K562 (cell line): Measurements from ENCODE around the gene JPH3. TPM values are rescaled to one million over a fixed set of nuclear protein-coding genes. Genes with fewer than 3 reads are reported as not detected.

Experiments used
- ATAC-seq: fragments of 200-7000 bp; cut with Tn5 transposase; 3 replicates; pipeline ENCODE4 v1.9.1; 2020; ENCODE audit warnings: moderate library complexity
- BruUV-seq: library from RNA; stranded (reverse); fragments of 400-500 nt; replicated peaks from 2 replicates; lab custom pipeline; 2021; lab: Mats Ljungman, UMichigan
- CTCF ChIA-PET: fragments of 300-600 bp; formaldehyde crosslinking; extraction: SDS; loops from one replicate; lab custom pipeline; 2021; ENCODE audit warnings: low intra/inter-chr PET ratio; lab: Yijun Ruan, JAX
- POLR2A ChIA-PET: fragments of 300-600, 350-650 bp; sonication (Branson Sonifier 250); formaldehyde crosslinking; extraction: SDS; loops from one replicate; lab custom pipeline; 2021; ENCODE audit warnings: antibody characterized with exemption, inconsistent platforms; lab: Yijun Ruan, JAX
- DNase-seq, 4 experiments: peaks; one replicate each; pipeline versions ENCODE4 v3.0.0 to v3.0.0-alpha.2; 2011 to 2018; ENCODE audit warnings: low spot score in 3 of 4, mixed read lengths in 3 of 4; ENCODE audit errors: extremely low read depth in 1 of 4
- FAIRE-seq: peaks from 2 replicates; lab custom pipeline; 2011; peaks lifted over from hg19 to GRCh38; lab: Jason Lieb, UNC
- H2AFZ ChIP-seq: 2 replicates; pipeline ENCODE4 v1.6.0; 2011; ENCODE audit warnings: low read depth, low read length, control low read depth, inconsistent platforms
- H3K27ac ChIP-seq: fragments of 200-600 bp; 3 replicates; pipeline ENCODE4 v1.8.0; 2011; ENCODE audit warnings: low read depth, mild to moderate bottlenecking, control low read depth, inconsistent platforms, low read length, moderate library complexity, mixed read lengths; ENCODE audit errors: extremely low read depth
- H3K27me3 ChIP-seq, 2 experiments: fragments of 300-600 bp in 1 of 2; 2 replicates in 1 of 2; 3 replicates in 1 of 2; pipeline versions ENCODE4 v1.6.0 to v1.8.0; 2011; ENCODE audit warnings: inconsistent platforms in 2 of 2, low read length in 2 of 2, mild to moderate bottlenecking in 1 of 2, mixed read lengths in 1 of 2, moderate library complexity in 1 of 2; ENCODE audit not compliant: control insufficient read depth in 2 of 2, insufficient read depth in 2 of 2
- H3K36me3 ChIP-seq: fragments of 300-600 bp; 3 replicates; pipeline ENCODE4 v1.8.0; 2011; ENCODE audit warnings: mild to moderate bottlenecking, low read length, inconsistent platforms; ENCODE audit not compliant: control insufficient read depth, insufficient read depth
- H3K4me1 ChIP-seq, 2 experiments: fragments of 200-600 bp in 1 of 2; replicated peaks in 1 of 2; 2 replicates in 1 of 2; 3 replicates in 1 of 2; pipeline versions ENCODE4 v1.5.1 to v1.8.0; 2011; ENCODE audit warnings: inconsistent platforms in 2 of 2, low read length in 2 of 2, mild to moderate bottlenecking in 1 of 2, mixed read lengths in 1 of 2, moderate library complexity in 1 of 2; ENCODE audit not compliant: control insufficient read depth in 2 of 2, insufficient read depth in 2 of 2
- H3K4me2 ChIP-seq: 2 replicates; pipeline ENCODE4 v1.6.1; 2011; ENCODE audit warnings: low read length, control low read depth, inconsistent platforms, mixed read lengths; ENCODE audit not compliant: insufficient read depth
- H3K4me3 ChIP-seq: fragments of 200-600 bp; sonication (generic), shearing (Covaris generic); 2 replicates; pipeline ENCODE4 v1.5.1; 2016; ENCODE audit warnings: control low read depth, inconsistent platforms
- H3K79me2 ChIP-seq: fragments of 200-600 bp; 3 replicates; pipeline ENCODE4 v1.8.0; 2011; ENCODE audit warnings: low read length, inconsistent platforms; ENCODE audit not compliant: control insufficient read depth, insufficient read depth
- H3K9ac ChIP-seq, 2 experiments: 2 replicates each; pipeline versions ENCODE4 v1.6.0 to v1.6.1; 2011; ENCODE audit warnings: low read depth in 2 of 2, low read length in 2 of 2, control low read depth in 1 of 2, inconsistent platforms in 1 of 2, mild to moderate bottlenecking in 1 of 2, mixed read lengths in 1 of 2; ENCODE audit not compliant: insufficient read depth in 1 of 2
- H3K9me1 ChIP-seq: one replicate; pipeline ENCODE4 v1.6.0; 2011; ENCODE audit warnings: inconsistent platforms, mild to moderate bottlenecking, low read length, moderate library complexity; ENCODE audit not compliant: control insufficient read depth, insufficient read depth
- H3K9me3 ChIP-seq: replicated peaks from 2 replicates; pipeline ENCODE4 v1.5.1; 2011; ENCODE audit warnings: low read depth, low read length, inconsistent platforms; ENCODE audit not compliant: control insufficient read depth, insufficient read depth
- H4K20me1 ChIP-seq: replicated peaks from 2 replicates; pipeline ENCODE4 v1.6.1; 2011; ENCODE audit warnings: low read length, inconsistent platforms, mixed read lengths; ENCODE audit not compliant: control insufficient read depth, insufficient read depth
- ASH1L ChIP-seq: fragments of 450-650 bp; IDR thresholded peaks from 2 replicates; pipeline ENCODE4 v1.6.1; 2018; ENCODE audit warnings: borderline replicate concordance, mild to moderate bottlenecking, low read depth; ENCODE audit not compliant: partially characterized antibody
- ESRRA ChIP-seq: fragments of 450-650 bp; IDR thresholded peaks from 2 replicates; pipeline ENCODE4 v1.6.1; 2014; ENCODE audit warnings: low read depth, mild to moderate bottlenecking, moderate library complexity, borderline replicate concordance
- LEF1 ChIP-seq: fragments of 450-650 bp; IDR thresholded peaks from 2 replicates; pipeline ENCODE4 v1.6.1; 2016; ENCODE audit warnings: mild to moderate bottlenecking
- RBM25 ChIP-seq: fragments of 200-400 bp; formaldehyde crosslinking; IDR thresholded peaks from 2 replicates; pipeline ENCODE4 v1.6.1; 2018; ENCODE audit warnings: low read length, low read depth, moderate library complexity; ENCODE audit not compliant: severe bottlenecking
- ZFP36 ChIP-seq: fragments of 150-350 bp; IDR thresholded peaks from 2 replicates; pipeline ENCODE4 v1.6.1; 2018; ENCODE audit warnings: low read length, low read depth; ENCODE audit not compliant: partially characterized antibody
- ZNF584 ChIP-seq: fragments of 200-800 bp; sonication (Bioruptor generic); IDR thresholded peaks from 2 replicates; pipeline ENCODE4 v1.6.1; 2016; ENCODE audit warnings: low read depth, mild to moderate bottlenecking, missing genetic modification characterization, missing compliant biosample characterization
- WGBS: fragments of 100-300 bp; shearing (Covaris generic); methylation state at CpG from one replicate; pipeline ENCODE4 v1.1.6; 2016; ENCODE audit warnings: low coverage, mixed read lengths; ENCODE audit not compliant: insufficient coverage; ENCODE audit errors: missing lambda C conversion rate; 5-methylcytosine and 5-hydroxymethylcytosine counted together
- in situ Hi-C: fragments of 300-500 bp; cut with MboI; formaldehyde crosslinking; loops from 4 replicates; pipeline ENCODE4 v1.15.0; 2018; ENCODE audit warnings: inconsistent platforms, mixed read lengths
- intact Hi-C: fragments of 100-400 bp; cut with micrococcal nuclease; formaldehyde crosslinking; loops from 2 replicates; pipeline ENCODE4 v1.14.2; 2022
- polyA plus RNA-seq, 8 experiments: library from polyadenylated mRNA; depleted of rRNA in 4 of 8; stranded (reverse) in 5 of 8; unstranded in 3 of 8; fragments of >200 nt; fragmentation: Nextera tagmentation in 2 of 8; fragmentation: Illumina TruSeq in 1 of 8; extraction: Ambion mirVana in 2 of 8; extraction: Trizol in 1 of 8; gene quantifications; 2 replicates each; pipeline versions ENCODE4 v1.2.1 to v1.2.3, GENCODE V29; 2011 to 2014; ENCODE audit warnings: inconsistent platforms in 1 of 8, missing spikeins in 1 of 8
- total RNA-seq, 7 experiments: library from RNA; depleted of rRNA in 6 of 7; stranded (reverse); fragments of >200 nt in 6 of 7; fragmentation: Illumina TruSeq in 2 of 7; extraction: Trizol in 2 of 7; gene quantifications; 2 replicates each; pipeline versions ENCODE4 v1.2.1 to v1.2.3, GENCODE V29; 2011 to 2021; ENCODE audit warnings: low replicate concordance in 1 of 7

Gene JPH3
- total and polyA plus RNA-seq, 9 of the 15 experiments (the other 6 are each of a cell fraction or from before 2014, with no cell fraction given): 0.01 TPM; not detected in 8

DNA sequence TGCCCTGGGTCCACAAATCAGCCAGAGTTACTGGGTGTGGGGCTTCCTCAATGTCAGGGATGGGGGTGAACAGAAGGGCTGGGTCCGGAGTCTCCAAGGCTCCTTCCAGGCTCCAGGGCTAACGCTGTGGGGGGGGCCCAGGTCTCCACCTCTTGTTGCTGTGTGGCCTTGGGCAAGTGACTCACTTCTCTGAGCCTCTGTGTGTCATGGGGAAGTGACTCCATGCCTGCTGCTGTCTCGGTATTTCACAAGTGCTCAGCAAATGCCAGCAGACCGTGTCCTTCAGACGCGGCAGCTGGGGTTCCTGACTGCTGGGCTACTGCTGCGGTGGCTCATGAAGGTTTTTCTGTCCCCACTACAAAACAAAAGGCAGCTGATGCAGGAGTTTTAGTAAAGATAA is 26.6 kb downstream of the JPH3 start:
- peaks cover 5% of the 10 kb centered on the region; the same call in 1 of the 2 replicates for H4K20me1 ChIP-seq
- intact Hi-C loops: no loop called here
- under 1% methylated on average over 7 of the region's 7 CpGs for WGBS
- POLR2A ChIA-PET: no interaction called here
- no peak for ATAC-seq
- no peak for TF ChIP-seq ESRRA
- no peak for TF ChIP-seq LEF1
- peak; percentile 34 for TF ChIP-seq ZFP36
- CTCF ChIA-PET: no interaction called here
- no peaks in the 10 kb centered on the region for H3K9me3 ChIP-seq
- in situ Hi-C loops: loop anchor here (25.0 kb wide), 1 partner anchor 1067 kb away; the partner anchor contains the start of genes FOXC2 and MTHFSD
- BruUV-seq: no TSS peak
- peaks cover 0 to 8% of the 10 kb centered on the region in 2 experiments; a peak in 1 of 5 replicates for H3K4me1 ChIP-seq
- FAIRE-seq: no peak
- no peak for DNase-seq
- H3K9me1 ChIP-seq: peaks cover 2% of the 10 kb centered on the region
- peaks cover 49 to 75% of the 10 kb centered on the region in 2 experiments for H3K27me3 ChIP-seq
- no peaks in the 10 kb centered on the region for H3K36me3 ChIP-seq
- H3K9ac ChIP-seq: no peak overlapping the region
- no peak overlapping the region for H2AFZ ChIP-seq
- no peak overlapping the region for H3K4me3 ChIP-seq
- H3K79me2 ChIP-seq: no peaks in the 10 kb centered on the region
- H3K27ac ChIP-seq: no peak overlapping the region
- no peak overlapping the region for H3K4me2 ChIP-seq

DNA sequence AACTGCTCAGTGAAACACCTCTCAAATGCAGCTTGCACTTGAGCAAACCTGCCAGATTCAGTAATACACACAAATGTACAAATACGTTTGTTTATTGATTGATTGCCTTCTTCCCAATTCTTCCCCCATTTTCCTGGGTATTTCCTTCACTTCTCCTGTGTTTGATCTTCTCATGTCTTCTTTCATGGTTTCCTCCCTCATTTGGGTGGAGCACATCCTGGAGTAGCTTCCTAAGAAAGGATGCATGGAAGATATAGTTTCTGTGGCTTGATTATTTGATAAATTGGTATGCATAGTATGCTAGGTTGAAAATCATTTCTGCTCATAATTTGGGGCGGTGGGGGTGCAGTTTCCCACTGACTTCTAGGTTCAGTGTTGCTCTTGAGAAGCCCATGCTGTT is 28.8 kb downstream of the JPH3 start:
- CTCF ChIA-PET: interaction anchor here (0.6 kb wide), 1 partner anchor 397 kb away, joined by 3 read pairs; no protein-coding TSS in a partner anchor
- no TSS peak for BruUV-seq
- no peak overlapping the region for H3K4me3 ChIP-seq
- POLR2A ChIA-PET: no interaction called here
- intact Hi-C loops: loop anchor here (10.0 kb wide), 1 partner anchor 306 kb away; no protein-coding TSS in a partner anchor
- H3K9me3 ChIP-seq: no peaks in the 10 kb centered on the region
- TF ChIP-seq RBM25 (peak; percentile 83), ZNF584 (no peak), ASH1L (no peak)
- H3K4me1 ChIP-seq: peaks cover 0 to 15% of the 10 kb centered on the region in 2 experiments; a peak in 3 of 5 replicates
- no peak overlapping the region for H3K9ac ChIP-seq
- H3K79me2 ChIP-seq: no peaks in the 10 kb centered on the region
- no peak overlapping the region for H3K27ac ChIP-seq
- no peak overlapping the region for H3K4me2 ChIP-seq
- no peak overlapping the region for H2AFZ ChIP-seq
- H3K27me3 ChIP-seq: peaks cover 44 to 77% of the 10 kb centered on the region in 2 experiments
- no peak for DNase-seq
- no peak for ATAC-seq
- peaks cover 1% of the 10 kb centered on the region for H3K9me1 ChIP-seq
- 0% methylated on average over 2 of the region's 2 CpGs for WGBS
- no peaks in the 10 kb centered on the region for H3K36me3 ChIP-seq
- in situ Hi-C loops: loop anchor here (25.0 kb wide), 1 partner anchor 1069 kb away; the partner anchor contains the start of genes FOXC2 and MTHFSD
- no peak for FAIRE-seq
- peaks cover 12% of the 10 kb centered on the region; the same call in 1 of the 2 replicates for H4K20me1 ChIP-seq
